Esophagus muscularis mucosa (tissue), 4 donors: ENCODE results near the gene BTNL3. TPM values are rescaled to one million over a fixed set of nuclear protein-coding genes. Genes with fewer than 3 reads are reported as not detected.

ENCODE experiments used
- DNase-seq: peaks from one replicate; pipeline ENCODE4 v3.0.0-alpha.2; 2017; ENCODE audit errors: extremely low spot score
- H3K27ac ChIP-seq, 4 donors: fragments of 200-600 bp; sonication (generic); replicated peaks in 1 of 4; 1 replicate in 3 of 4; 2 replicates in 1 of 4; pipeline ENCODE4 v1.5.1; 2016 to 2019; ENCODE audit warnings: mild to moderate bottlenecking in 1 of 4
- H3K27me3 ChIP-seq, 4 donors: fragments of 200-600 bp; sonication (generic); one replicate each; pipeline versions ENCODE4 v1.5.1 to v1.6.0; 2016 to 2019
- H3K36me3 ChIP-seq, 4 donors: fragments of 200-600 bp; sonication (generic); one replicate each; pipeline ENCODE4 v1.5.1; 2016 to 2019
- H3K4me1 ChIP-seq, 4 donors: fragments of 200-600 bp; sonication (generic); one replicate each; pipeline ENCODE4 v1.5.1; 2016 to 2019
- H3K4me3 ChIP-seq, 4 donors: fragments of 200-600 bp; sonication (generic); 1 replicate in 2 of 4; 2 replicates in 2 of 4; pipeline ENCODE4 v1.5.1; 2016 to 2019; ENCODE audit warnings: mild to moderate bottlenecking in 4 of 4, moderate library complexity in 1 of 4
- H3K9me3 ChIP-seq, 4 donors: fragments of 200-600 bp; sonication (generic); 1 replicate in 3 of 4; 2 replicates in 1 of 4; pipeline ENCODE4 v1.5.1; 2016 to 2019
- EP300 ChIP-seq: sonication (generic); formaldehyde crosslinking; IDR thresholded peaks from one replicate; pipeline ENCODE4 v1.6.1; 2017; ENCODE audit warnings: antibody characterized with exemption
- POLR2A ChIP-seq: fragments of 450-650 bp; IDR thresholded peaks from one replicate; pipeline ENCODE4 v1.6.1; 2017; ENCODE audit warnings: antibody characterized with exemption, moderate library complexity, mild to moderate bottlenecking, low read depth
- POLR2AphosphoS5 ChIP-seq, 2 donors: sonication (generic); formaldehyde crosslinking; IDR thresholded peaks; one replicate each; pipeline ENCODE4 v1.6.1; 2017; ENCODE audit warnings: antibody characterized with exemption in 2 of 2
- WGBS: methylation state at CpG from one replicate; pipeline ENCODE4 v1.1.5; 2018; 5-methylcytosine and 5-hydroxymethylcytosine counted together
- intact Hi-C: fragments of 100-400 bp; cut with DNase I; formaldehyde crosslinking; loops from one replicate; pipeline ENCODE4 v1.15.1; 2023
- total RNA-seq, 4 donors: library from RNA; depleted of rRNA; stranded (reverse); fragments of >200 nt; gene quantifications; one replicate each; pipeline versions ENCODE4 v1.1.0 to v1.2.1, GENCODE V29; 2016
- TF ChIP-seq, protein P1 (sequence below), 3 experiments: fragments of 200-600 bp in 2 of 3; fragments of 450-650 bp in 1 of 3; sonication (generic) in 2 of 3; IDR thresholded peaks; one replicate each; pipeline ENCODE4 v1.5.1; 2017 to 2019; ENCODE audit warnings: antibody characterized with exemption in 3 of 3, mild to moderate bottlenecking in 2 of 3, moderate library complexity in 1 of 3

Gene BTNL3
- total RNA-seq, 4 donors from 2014 or later: 0.13 TPM; not detected in 3

DNA sequence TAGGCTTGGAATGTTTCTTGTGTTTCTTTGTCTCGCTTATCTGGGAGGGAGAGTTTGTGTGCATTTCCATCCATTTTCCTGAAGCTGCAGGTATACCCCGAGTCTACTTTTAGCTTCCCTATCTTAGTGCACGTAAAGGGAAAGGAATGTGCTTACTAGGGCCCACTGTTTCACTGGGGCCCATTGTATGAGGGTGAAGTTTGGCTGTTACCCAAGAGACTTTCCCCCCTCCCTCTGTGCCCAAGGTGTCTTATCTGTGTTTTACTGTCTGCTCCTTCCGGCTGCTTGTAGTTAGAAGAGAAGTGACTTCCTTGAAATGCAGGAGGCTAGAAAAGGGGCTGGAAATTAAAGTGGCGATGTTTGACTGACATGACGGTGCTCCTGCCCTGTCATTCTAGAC lies 12.1 kb upstream of the BTNL3 start:
- Histone ChIP-seq H3K27me3 (no peaks in the 10 kb centered on the region), H3K4me1 (no peaks in the 10 kb centered on the region), H3K4me3 (no peak overlapping the region), H3K36me3 (no peaks in the 10 kb centered on the region), H3K27ac (no peak overlapping the region), H3K9me3 (no peaks in the 10 kb centered on the region)
- intact Hi-C loops: no loop called here
- TF ChIP-seq EP300 (no peak), POLR2AphosphoS5 (IDR thresholded peaks at IDR 0.05) (no peak), POLR2A (no peak)
- TF ChIP-seq, protein P1, sequence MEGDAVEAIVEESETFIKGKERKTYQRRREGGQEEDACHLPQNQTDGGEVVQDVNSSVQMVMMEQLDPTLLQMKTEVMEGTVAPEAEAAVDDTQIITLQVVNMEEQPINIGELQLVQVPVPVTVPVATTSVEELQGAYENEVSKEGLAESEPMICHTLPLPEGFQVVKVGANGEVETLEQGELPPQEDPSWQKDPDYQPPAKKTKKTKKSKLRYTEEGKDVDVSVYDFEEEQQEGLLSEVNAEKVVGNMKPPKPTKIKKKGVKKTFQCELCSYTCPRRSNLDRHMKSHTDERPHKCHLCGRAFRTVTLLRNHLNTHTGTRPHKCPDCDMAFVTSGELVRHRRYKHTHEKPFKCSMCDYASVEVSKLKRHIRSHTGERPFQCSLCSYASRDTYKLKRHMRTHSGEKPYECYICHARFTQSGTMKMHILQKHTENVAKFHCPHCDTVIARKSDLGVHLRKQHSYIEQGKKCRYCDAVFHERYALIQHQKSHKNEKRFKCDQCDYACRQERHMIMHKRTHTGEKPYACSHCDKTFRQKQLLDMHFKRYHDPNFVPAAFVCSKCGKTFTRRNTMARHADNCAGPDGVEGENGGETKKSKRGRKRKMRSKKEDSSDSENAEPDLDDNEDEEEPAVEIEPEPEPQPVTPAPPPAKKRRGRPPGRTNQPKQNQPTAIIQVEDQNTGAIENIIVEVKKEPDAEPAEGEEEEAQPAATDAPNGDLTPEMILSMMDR (IDR thresholded peaks at IDR 0.05): no peak
- no peak for DNase-seq
- 88% methylated on average over 6 of the region's 6 CpGs for WGBS

DNA sequence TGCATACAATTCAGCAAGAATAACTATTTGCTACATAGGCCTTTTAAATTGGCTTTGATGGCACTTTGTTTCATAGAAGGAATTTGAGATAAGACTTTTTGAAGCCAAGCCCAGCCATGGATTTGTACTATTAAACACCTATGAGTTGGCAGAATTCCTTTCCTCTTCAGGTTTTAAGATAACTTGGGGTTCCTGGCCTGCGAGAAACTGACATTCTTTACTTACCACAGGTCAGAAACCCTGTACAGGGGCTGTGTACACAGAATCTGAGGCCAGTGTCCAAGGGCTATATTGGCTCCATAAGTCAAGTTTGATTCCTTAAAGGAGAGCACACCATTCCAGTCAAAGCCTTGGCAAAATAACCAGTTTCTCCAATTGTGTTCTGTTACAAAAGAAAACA lies 10.8 kb upstream of the BTNL3 start:
- 56% methylated on average over 1 of the region's 1 CpG for WGBS
- H3K27ac ChIP-seq: no peak overlapping the region
- H3K4me3 ChIP-seq: no peak overlapping the region
- H3K36me3 ChIP-seq: no peaks in the 10 kb centered on the region
- intact Hi-C loops: no loop called here
- DNase-seq: no peak
- no peaks in the 10 kb centered on the region for H3K9me3 ChIP-seq
- H3K4me1 ChIP-seq: no peaks in the 10 kb centered on the region
- H3K27me3 ChIP-seq: no peaks in the 10 kb centered on the region
- no peak for TF ChIP-seq POLR2AphosphoS5 (IDR thresholded peaks at IDR 0.05)
- TF ChIP-seq EP300: no peak
- TF ChIP-seq POLR2A: no peak
- TF ChIP-seq, protein P1 (IDR thresholded peaks at IDR 0.05): no peak

DNA sequence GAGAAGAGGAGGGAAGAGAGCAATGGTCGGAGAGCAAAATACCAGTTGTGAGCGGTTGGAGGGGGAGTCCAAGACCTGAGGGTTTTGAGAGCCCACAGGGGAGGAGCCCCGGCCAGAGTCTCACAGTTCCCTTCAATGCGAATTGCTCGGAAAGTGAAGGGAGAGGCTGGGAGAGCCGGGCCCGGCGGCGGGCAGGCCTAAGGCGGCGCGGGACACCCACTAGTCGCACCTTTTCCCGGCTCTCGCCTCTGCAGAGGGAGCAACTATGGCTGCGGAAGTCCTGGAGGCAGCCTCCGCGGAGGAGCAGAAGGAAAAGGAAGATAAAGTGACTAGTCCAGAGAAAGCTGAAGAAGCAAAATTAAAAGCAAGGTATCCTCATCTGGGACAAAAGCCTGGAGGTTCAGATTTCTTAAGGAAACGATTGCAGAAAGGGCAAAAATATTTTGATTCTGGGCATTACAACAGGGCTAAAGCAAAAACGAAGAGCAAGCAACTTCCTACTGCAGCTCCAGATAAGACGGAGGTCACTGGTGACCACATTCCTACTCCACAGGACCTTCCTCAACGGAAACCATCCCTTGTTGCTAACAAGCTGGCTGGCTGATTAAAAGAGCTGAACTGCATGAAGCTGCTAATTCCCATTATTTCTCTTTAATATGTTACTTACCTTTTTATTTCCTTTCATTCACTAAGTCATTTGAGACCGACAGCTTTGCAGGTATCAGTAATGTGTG lies 6.5 kb upstream of the BTNL3 start:
- DNase-seq: no peak

DNA sequence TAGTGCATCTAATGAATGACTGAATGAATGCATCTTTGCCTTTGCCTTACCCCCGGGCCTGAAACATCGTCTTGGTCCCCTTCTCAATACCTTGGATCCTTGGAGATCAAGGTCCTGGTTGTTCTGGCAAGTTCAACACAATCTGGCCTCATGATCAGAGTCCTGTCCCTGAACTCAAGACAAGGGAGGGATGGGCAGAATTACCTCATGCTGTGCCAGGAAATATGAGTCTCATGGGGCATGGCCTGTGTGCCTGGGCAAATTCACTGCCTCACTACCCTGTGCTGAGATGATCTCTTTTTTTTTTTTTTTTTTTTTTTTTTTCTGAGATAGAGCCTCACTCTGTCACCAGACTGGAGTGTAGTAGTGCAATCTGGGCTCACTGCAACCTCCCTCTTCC lies 630 bp upstream of the BTNL3 start:
- no peaks in the 10 kb centered on the region for H3K9me3 ChIP-seq
- H3K4me3 ChIP-seq: no peak overlapping the region
- no peaks in the 10 kb centered on the region for H3K27me3 ChIP-seq
- TF ChIP-seq POLR2A (no peak), POLR2AphosphoS5 (IDR thresholded peaks at IDR 0.05) (no peak), EP300 (no peak)
- TF ChIP-seq, protein P1 (IDR thresholded peaks at IDR 0.05): no peak
- H3K36me3 ChIP-seq: no peaks in the 10 kb centered on the region
- H3K4me1 ChIP-seq: no peaks in the 10 kb centered on the region
- DNase-seq: no peak
- WGBS: 84% methylated on average over 2 of the region's 2 CpGs
- no peak overlapping the region for H3K27ac ChIP-seq
- intact Hi-C loops: no loop called here

More for the DNA sequence above, 6.5 kb upstream of the BTNL3 start:
- 72% methylated on average over 23 of the region's 23 CpGs for WGBS
- H3K9me3 ChIP-seq: no peaks in the 10 kb centered on the region
- TF ChIP-seq, protein P1 (IDR thresholded peaks at IDR 0.05): no peak
- no peak for TF ChIP-seq EP300
- no peak for TF ChIP-seq POLR2A
- no peak for TF ChIP-seq POLR2AphosphoS5 (IDR thresholded peaks at IDR 0.05)
- H3K4me3 ChIP-seq: no peak overlapping the region
- H3K27me3 ChIP-seq: no peaks in the 10 kb centered on the region
- H3K4me1 ChIP-seq: no peaks in the 10 kb centered on the region
- intact Hi-C loops: no loop called here
- H3K36me3 ChIP-seq: no peaks in the 10 kb centered on the region
- no peak overlapping the region for H3K27ac ChIP-seq
